GM19239 (cell line): Measurements from ENCODE around the gene PDZRN4.

Experiments used
- DNase-seq: peaks from one replicate; pipeline ENCODE4 v3.0.0; 2011; ENCODE audit warnings: low spot score; ENCODE audit not compliant: insufficient read length
- FAIRE-seq: peaks from 2 replicates; lab custom pipeline; 2011; peaks lifted over from hg19 to GRCh38; lab: Jason Lieb, UNC

The PDZRN4 gene

DNA sequence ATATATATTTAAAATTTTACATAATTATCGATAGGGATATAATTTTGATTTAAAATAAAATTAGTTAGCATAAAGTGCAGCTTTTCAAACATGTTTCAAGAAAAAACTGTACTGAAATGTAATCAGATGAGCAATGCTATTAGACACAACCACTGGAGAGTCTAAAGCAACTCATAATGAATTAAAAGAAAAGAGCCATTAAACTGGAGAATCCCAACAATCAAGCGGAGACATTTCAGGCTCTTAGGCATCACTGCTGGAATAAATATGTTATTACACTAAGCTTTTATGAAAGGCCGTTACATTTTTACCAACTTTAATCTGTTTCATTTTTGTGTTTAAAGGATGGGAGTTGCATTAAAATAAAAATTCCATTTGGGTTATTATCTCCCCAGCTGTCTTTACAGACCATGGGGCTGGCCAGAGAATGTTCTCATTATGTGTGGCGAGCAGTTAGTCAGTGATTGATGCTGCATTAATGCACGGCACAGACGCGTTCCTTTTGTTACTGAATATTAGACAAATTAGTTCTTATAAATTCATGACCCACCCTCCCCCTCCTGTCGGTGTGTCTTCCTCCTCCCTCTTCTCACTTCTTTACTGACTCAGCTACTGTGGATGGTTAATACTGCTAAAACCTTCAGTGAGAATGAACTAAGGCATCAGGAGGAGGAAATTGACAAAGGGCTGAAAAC lies 156.8 kb downstream of the PDZRN4 start:
- FAIRE-seq (no peak), DNase-seq (no peak)

DNA sequence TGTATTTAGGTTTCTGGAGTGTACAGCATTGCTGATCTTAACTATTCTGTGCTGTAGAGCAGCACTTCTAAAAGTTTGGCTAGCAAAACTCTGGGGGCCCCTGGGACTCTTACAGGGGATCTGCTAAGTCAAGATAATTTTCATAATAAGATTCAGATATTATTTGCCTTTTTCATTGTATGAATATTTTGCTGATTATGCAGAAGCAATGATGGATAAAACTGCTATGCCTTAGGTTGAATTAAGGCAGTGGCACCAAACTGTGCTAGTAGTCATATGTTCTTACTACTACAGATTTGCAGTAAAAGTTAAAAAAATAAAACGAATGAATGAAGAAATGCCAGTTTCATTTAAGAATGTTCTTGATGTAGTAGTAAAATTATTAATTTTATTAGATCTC lies 160.1 kb downstream of the PDZRN4 start:
- DNase-seq (no peak), FAIRE-seq (no peak)

DNA sequence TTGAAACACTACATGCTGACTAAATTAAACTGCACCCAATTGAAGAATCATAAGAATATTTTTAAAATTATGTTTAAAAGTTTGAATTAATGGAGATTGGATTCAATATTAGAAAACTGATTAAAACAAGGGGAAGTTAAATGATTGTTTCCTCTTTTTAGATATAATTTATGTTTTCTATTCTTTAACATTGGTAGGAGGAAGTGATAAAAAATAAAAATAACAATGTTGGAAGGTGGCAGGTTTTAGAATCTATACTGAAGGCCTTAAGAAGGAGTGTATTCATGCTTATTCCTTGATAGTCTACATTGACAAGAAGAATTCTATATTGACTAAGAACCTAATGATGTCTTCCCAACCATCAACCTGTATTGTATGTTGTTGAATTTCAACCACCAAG lies 168.1 kb downstream of the PDZRN4 start:
- DNase-seq (no peak), FAIRE-seq (no peak)

DNA sequence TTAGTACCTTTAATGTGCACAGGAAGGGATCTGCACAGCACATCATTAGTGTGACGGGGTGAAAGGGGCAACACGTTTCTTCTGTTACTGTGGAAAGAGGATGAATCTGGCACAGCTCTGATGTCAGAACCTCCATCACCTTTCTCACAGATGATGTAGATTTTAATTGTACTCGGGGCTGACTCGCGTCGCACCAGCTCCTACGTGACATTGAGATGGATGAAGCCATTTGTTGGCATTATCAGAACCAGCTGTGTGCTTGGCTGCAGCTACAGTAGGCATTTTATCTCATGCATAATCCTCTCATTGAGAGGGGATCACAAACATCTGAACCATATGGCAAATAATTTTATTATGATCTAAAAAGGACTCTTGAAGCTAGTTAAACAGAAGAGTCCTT lies 173.6 kb downstream of the PDZRN4 start:
- FAIRE-seq, result no peak
- no peak for DNase-seq

DNA sequence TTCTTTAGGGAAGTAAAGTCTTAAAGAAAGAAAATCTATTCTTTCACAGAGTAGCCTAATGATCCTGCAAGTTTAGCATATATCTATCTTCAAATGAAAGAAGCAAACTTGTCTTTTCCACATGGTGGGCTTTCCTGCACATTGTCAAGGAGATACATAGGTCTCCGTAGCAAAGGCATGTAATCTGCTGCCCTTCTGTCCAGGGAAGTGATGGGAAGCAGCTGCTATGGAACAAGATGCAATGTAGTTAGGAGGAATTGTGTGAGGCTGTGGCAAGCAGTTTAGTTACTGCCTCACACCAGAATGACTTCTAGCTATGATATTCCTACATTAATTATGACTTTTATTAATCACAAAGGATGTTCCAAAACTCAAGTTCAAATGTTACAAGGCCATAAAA lies 174.4 kb downstream of the PDZRN4 start:
- DNase-seq (no peak), FAIRE-seq (no peak)

DNA sequence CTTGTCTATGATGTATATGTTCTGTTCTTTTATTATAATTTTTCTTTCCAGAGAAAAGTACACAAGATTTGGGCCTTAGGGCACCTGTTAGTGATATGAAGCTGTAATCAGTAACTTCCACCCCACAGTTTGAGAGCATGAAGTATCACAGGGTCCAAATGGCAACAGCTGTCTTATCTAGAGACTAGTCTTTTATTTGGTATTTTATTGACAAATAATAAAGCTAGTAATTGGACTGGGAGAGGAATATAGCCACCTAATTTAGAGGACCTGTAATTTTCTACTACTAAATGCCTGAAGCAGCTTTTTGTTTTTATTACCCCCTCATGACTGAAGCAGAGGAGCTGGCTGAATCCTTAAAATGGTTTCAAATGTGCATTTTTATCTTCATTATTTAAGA lies 174.8 kb downstream of the PDZRN4 start:
- DNase-seq, result no peak
- FAIRE-seq, result no peak

DNA sequence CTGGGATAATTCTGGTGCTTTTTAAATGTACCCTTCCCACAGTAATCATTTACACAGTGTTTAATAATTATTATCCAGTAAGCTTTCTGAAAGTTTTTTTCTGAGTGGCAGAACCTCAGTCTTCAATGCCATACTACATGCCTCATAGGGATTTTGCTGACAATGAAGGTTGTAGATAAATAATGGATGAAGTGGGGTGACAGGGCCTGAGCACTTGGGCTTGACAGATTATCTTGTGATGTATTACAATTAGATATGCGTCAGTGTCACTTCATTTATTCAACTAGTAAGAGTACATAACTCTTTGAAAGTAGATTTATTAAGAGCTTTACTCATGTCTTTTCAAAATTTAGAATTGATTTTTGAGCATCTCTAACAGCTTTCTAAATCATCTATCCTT lies 176.1 kb downstream of the PDZRN4 start:
- FAIRE-seq (no peak), DNase-seq (no peak)

DNA sequence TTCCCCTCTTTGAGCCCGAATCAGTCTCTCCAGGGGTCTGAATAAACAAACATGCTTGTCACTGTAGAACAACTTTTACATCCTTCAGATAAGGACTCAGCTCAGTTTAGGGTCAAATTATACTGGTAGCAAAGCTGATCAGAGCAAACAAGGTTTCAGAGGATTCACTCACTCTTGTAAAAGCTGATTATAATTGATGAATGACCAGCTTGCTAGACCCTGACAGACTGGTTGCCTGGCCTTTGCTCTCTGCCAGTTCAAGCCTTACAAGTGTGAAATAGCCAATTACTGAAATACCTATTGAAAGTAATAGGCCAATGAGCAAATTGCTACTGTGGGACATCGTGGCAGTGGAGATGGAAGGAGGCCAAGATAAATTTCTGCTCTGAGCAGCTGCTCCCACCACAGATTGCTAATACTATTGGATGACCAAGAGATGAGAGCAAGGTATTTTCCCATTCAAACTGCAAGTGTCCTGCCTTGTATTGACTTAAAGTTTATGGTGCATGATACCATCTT lies 177.6 kb downstream of the PDZRN4 start:
- FAIRE-seq, result no peak
- DNase-seq, result no peak

DNA sequence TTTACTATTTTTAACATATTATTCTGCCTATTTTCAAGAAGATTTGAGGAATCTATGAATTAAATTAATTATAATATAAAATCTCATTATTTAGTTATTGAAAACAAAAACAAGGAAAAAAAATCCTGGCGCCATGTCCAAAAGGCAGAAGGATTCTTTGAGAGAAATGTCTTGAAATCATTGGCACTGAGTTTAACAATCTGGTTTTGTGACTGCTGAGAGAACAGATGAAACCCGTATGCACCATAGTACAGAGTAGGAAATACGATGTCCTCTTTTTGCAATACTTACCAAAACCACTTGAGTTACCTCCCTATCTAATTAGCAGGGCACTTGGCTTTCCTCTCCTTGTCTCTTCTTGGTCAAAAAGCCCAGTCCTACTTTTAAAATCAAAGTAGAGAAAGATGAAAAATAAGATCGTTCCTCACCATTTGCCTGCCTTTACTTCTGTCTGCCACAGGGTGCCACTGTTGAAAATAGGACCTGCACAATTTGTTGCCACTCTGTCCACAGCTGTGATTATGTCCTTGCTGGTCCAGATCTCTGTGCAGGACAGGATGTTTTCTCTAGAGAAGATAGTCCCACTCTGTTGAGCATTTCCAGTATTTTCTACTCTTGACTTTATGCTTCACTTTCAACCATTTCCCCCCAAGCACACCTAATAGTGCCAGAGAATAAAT lies 179.7 kb downstream of the PDZRN4 start:
- FAIRE-seq, result no peak
- no peak for DNase-seq

DNA sequence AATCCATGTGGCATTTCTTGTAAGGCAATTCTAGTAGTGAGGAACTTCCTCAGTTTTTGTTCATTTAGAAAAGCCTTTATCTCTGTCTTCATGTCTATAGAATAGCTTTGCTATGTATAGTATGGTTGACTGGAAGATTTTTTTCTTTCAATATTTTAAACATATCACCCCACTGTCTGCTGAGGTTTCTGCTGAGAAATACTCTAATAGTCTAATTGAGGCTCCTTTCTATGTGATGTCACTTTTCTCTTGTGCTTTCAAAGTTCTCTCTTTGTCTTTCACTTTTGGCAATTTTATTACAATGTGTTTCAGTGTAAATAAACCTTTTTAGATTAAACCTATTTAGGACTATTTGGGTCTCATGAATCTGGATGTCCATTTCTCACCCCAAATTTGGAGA lies 192.8 kb downstream of the PDZRN4 start:
- FAIRE-seq (no peak), DNase-seq (no peak)

DNA sequence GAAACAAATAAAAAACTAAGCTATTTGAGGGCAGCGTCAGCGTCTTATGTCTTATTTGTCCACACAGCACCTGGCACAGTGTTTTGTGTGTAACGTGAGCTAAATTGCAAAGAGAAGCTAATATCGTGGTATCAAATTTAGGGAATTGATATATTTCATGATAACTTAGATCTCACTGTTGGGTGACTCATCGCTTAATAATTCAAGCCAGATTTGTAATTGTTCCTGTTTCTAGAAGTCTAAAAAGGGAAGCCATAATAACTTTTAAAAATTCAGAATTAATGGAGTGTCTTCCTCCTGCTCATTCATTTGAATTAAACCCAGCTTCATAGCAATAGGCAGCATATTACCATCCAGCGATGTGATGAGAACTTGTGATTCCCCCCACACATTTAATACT lies 214.7 kb downstream of the PDZRN4 start:
- DNase-seq (no peak), FAIRE-seq (no peak)

DNA sequence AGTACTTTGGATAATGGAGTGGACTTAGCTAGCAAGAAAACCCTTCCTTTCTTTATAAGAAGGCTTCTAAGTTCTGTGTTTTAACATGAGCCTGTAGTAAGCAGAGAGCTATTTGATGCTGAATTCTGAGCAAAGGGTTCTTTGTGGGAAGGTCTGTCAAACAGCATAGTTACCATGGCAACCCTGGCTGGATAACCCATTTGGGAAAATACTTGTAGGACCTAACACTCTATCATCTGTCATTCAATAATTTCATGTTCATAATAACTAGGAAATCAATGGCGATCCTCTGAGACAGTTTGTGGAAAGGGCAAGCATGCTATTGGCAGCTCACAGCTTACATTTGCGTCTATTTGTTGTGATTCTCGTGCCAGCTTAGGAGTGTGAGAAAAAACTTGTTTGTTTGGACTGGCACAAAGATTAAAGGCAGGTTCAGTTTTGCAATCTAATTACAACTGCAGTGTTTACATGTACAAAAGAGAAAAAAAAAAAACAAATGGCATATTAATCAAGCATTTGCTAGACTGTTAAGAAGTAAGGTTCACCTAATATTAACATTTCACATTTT lies 219.2 kb downstream of the PDZRN4 start:
- FAIRE-seq (no peak), DNase-seq (no peak)

DNA sequence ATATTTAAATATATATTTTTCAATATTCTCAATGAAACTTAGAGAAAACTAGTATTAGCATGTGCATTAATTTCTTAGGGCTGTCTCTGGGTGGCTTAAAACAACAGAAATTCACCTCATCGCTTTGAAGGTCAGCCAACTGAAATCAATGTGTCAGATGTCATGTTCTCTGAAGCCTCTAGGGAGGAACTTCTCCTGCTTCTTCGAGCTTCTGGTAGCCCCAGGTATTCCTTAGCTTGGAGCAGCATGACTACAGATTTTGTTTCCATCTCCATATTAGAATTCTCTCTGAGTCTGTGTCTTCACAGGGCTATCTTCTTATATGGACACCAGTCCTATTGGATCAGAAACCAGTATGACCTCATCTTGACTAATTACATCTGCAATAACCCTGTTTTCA lies 221.5 kb downstream of the PDZRN4 start:
- FAIRE-seq (no peak), DNase-seq (no peak)

DNA sequence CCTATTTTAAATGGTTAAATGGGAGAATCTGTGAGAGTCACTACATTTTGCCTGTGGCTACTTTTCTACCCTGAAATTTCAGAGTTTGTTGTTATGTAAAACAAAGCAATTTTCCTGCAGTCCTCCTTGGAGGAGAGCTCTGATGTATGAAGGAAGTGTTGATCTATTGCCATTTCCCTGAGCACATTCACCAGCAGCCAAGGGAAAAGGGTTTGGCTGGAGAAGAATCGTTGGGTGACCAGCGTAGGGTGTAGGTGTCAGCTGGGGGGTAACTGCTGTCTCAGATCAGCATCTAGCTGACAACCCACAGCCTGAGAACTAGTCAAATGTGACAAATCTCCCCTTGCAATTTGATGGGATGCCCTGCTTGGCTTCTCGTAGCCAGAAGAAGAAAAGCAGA lies 230.5 kb downstream of the PDZRN4 start:
- DNase-seq, result no peak

DNA sequence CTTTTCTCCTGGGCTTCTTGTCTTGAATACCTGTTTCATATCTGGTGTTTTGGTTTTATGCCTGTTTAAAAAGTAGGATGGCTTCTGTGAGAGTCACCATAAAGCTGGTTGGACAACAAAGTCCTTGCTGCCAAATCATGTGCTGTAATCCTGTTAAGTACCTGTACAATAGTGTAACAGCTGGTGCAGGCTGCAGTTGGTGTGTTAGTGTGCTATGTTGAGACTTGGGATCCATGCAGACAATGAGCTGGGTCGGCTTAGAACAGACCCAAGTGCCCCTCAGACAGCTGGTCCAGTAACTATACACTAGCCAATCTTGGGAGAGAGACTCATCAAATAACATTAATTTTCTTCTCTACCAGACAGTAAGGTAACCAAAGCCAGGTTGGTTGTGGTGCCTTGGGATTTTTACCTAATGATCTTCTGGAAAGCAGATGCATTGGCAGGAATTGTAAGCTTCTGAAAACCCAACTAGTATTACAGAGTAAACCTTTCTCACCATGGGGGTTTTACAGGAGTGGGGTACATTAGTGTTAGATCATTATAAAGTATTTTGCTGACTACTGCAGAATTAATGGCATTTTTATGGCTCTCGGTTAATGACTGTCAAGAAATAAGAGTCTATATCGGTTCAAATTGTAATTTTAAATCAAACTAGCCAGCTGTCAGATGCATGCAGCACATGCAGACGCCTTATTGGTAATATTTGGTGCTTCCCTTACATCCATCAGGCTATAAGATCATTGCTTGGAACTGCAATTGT lies 231.2 kb downstream of the PDZRN4 start:
- no peak for FAIRE-seq
- no peak for DNase-seq

More for the DNA sequence above, 230.5 kb downstream of the PDZRN4 start:
- FAIRE-seq, result no peak

DNA sequence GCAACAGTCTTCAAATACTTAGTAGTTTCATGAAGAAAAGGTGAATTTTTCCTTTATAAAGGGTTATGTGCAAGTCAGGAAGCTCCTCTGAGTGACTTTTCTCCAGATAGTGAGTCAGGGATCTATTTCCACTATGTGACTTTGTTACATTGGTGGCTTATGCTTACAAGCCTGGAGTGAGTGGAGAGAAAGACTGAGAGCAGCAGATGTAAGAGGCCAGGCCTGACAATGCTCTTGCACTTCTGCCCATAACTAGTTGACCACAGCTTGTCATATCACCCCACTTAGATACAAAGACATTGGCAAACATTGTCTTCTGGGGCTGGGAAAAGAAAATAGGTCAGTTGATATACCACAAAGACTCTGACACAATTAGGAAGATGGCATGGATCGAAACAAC lies 236.5 kb downstream of the PDZRN4 start:
- DNase-seq (no peak), FAIRE-seq (no peak)

DNA sequence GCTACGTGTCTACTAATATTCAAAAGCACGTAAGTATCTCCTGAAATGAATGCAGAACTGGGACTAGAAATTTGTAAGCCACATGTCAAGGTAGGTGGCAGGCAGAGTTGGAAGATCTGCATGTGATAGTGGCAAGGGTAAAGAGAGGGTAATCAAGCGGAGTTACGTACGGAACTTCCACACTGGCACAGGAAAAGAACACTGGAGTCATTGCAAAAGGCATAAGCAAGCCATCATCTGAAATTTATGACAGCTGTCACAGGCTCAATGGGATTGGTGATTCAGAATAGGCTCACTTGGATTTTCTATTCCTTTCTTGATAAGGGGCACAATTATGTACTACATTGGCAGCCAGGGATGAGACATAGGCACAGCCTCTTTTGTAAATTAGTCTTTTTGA lies 245.3 kb downstream of the PDZRN4 start:
- FAIRE-seq (no peak), DNase-seq (no peak)

DNA sequence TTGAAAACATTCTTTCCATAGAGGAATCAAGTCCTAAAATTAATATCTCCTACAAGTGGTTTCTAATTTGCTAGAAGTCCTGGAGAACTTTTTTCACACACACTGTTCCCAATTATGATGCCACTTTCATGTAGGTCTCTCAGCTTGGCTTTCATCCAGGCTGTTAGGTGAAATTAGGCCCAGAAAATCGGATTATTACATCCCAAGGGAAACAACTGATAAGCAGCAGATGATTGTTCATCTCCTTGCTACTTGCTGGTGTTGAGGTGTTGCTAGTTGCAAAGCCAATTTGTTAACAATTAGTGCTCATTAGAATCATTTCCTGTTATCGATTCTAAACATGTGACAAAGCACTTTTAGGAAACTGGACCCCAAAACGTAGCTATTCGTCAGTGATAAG lies 248.0 kb downstream of the PDZRN4 start:
- no peak for DNase-seq
- no peak for FAIRE-seq

DNA sequence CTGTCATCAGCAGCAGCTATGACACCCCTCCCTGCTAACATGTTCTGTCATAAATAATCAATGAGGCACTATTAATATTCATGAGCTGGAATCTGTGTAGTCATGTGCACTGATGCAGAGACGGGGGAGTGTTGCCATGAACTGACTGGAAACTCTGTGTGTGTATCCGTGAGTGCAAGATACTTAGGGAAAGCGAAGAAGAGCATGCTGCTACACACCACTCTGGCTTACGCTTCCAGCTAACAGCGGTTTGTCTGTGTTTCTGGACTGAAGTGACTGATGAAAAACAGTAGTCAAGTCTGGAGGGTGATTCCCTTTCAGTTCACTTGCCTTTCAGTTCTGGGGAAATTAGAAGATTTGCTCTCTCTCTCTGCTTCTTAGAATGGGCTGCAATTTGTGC lies 249.4 kb downstream of the PDZRN4 start:
- FAIRE-seq, result no peak

DNA sequence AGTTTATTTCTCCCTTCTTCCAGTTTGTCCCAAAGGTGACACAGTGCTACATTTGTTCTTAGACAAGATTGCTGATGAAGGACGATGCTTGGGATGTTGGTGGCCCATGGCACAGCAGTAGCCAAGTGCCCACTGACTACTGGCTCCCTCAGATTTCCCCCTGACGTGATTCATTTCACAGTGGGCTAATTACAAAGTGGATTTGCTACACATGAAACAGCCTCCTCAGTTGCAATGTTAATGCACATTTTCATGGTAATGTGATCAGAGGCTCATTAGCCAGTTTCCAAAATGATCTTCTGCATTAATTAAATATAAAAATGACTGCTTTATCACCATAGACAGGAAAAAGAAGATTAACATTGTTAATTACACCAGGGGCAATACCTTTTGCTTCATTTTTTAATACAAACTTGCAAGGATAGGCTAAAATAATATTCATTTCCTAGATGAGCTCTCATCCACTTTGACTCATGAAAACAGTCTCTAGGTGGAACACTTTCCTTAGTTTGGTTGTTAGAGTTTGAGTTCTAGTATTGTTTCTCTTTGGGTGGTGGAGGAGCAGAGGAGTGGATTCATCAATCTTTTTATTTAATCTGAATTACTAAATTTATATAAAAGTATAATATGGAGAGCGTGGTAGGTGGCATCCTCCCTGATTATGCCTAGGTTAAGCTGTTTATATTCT lies 250.9 kb downstream of the PDZRN4 start:
- no peak for FAIRE-seq
- no peak for DNase-seq

More for the DNA sequence above, 249.4 kb downstream of the PDZRN4 start:
- DNase-seq, result no peak
